GM12892 (cell line): ENCODE results near the gene FBXO34.

Source experiments
- POLR2A ChIP-seq: IDR thresholded peaks from 2 replicates; pipeline ENCODE4 v1.6.1; 2011; ENCODE audit warnings: low read depth, low read length, control low read depth
- POLR2AphosphoS5 ChIP-seq: IDR thresholded peaks from 2 replicates; pipeline ENCODE4 v1.6.1; 2011; ENCODE audit warnings: low read depth, low read length, control low read depth
- TAF1 ChIP-seq: IDR thresholded peaks from 2 replicates; pipeline ENCODE4 v1.6.1; 2011; ENCODE audit warnings: low read depth, mild to moderate bottlenecking, control low read depth, low read length, borderline replicate concordance

DNA sequence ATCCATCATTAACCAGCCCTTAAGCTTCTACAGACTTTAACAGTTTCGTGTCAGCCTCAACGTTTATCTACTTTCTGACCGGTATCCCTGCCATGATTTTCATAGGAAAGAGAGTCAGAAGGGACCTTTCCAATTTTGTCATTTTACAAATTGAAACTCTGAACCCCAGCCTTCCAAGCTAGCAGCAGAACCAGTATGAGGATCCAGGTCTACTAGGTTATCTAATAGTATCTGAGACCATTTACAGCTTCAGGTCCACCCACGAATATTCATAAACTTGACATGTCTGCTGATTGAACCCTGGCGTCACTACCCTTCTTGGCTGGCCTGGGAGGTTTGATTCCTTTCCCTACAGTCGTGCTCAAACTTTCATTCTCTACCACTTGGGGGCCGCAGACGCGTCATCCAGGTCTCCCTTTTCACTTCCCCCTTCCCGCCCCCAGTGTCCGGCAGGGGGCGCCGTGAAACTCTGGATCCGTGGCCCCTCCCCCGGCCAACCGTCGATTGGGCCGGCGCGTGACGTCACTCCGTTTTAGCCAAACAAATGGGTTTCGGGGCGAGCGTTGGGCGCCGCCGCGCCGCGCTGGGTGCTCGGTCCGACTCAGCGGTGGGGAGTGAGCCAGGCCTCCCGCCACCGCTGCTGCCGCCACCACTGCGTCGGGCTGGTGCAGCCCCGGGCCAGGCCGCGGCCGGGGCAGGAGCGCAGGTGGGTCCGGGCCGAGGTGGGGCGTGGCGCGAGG lies at the start of gene FBXO34:
- TF ChIP-seq POLR2A (peak; percentile 82), TAF1 (peak; percentile 41; the same call in 1 of the 2 replicates), POLR2AphosphoS5 (0 out of 2 replicates have a peak, but pooled peaks have one; percentile 42)
